Measurements from ENCODE around the gene MYO1D.
"Not testable (repeated sequence)": the region's sequence is repeated elsewhere in the genome, so short reads cannot be mapped to it uniquely, and the experiment has no call there.

The MYO1D gene

GRCh38 chr17:32552280-32552679, 324.6 kb downstream of the MYO1D start:
- in situ Hi-C loops (cut with MboI; ENCODE audit: low sequenced_read_pairs) = no loop called here

- in situ Hi-C loops (cut with MboI; ENCODE audit: low sequenced_read_pairs) = no loop called here
Measured at GRCh38 chr17:32551186-32551955, 325.6 kb downstream of the MYO1D start.

GRCh38 chr17:32549559-32549958, 327.4 kb downstream of the MYO1D start:
- in situ Hi-C loops (cut with MboI; ENCODE audit: low sequenced_read_pairs) = no loop called here

- in situ Hi-C loops (cut with MboI; ENCODE audit: low sequenced_read_pairs) = no loop called here
Measured at GRCh38 chr17:32546031-32546444, 330.9 kb downstream of the MYO1D start.

- in situ Hi-C loops (cut with MboI; ENCODE audit: low sequenced_read_pairs) = no loop called here
Measured at GRCh38 chr17:32542186-32542585, 334.7 kb downstream of the MYO1D start.

- in situ Hi-C loops (cut with MboI; ENCODE audit: low sequenced_read_pairs) = no loop called here
Measured at GRCh38 chr17:32541640-32542039, 335.3 kb downstream of the MYO1D start.

GRCh38 chr17:32536736-32537643, 339.9 kb downstream of the MYO1D start:
- in situ Hi-C loops (cut with MboI; ENCODE audit: low sequenced_read_pairs) = no loop called here

GRCh38 chr17:32533296-32533695, 343.6 kb downstream of the MYO1D start:
- in situ Hi-C loops (cut with MboI; ENCODE audit: low sequenced_read_pairs) = no loop called here

- in situ Hi-C loops (cut with MboI; ENCODE audit: low sequenced_read_pairs) = no loop called here
Measured at GRCh38 chr17:32529604-32530003, 347.3 kb downstream of the MYO1D start.

GRCh38 chr17:32528825-32529224, 348.1 kb downstream of the MYO1D start:
- in situ Hi-C loops (cut with MboI; ENCODE audit: low sequenced_read_pairs) = no loop called here

GRCh38 chr17:32527146-32527545, 349.8 kb downstream of the MYO1D start:
- in situ Hi-C loops (cut with MboI; ENCODE audit: low sequenced_read_pairs) = no loop called here

GRCh38 chr17:32525122-32525521, 351.8 kb downstream of the MYO1D start:
- in situ Hi-C loops (cut with MboI; ENCODE audit: low sequenced_read_pairs) = no loop called here

GRCh38 chr17:32524553-32524880, 352.4 kb downstream of the MYO1D start:
- in situ Hi-C loops (cut with MboI; ENCODE audit: low sequenced_read_pairs) = not testable (repeated sequence)

- in situ Hi-C loops (cut with MboI; ENCODE audit: low sequenced_read_pairs) = no loop called here
Measured at GRCh38 chr17:32523827-32524552, 352.9 kb downstream of the MYO1D start.

- in situ Hi-C loops (cut with MboI; ENCODE audit: low sequenced_read_pairs) = no loop called here
Measured at GRCh38 chr17:32523017-32523680, 353.8 kb downstream of the MYO1D start.

- in situ Hi-C loops (cut with MboI; ENCODE audit: low sequenced_read_pairs) = no loop called here
Measured at GRCh38 chr17:32520737-32521404, 356.1 kb downstream of the MYO1D start.

GRCh38 chr17:32520104-32520701, 356.7 kb downstream of the MYO1D start:
- in situ Hi-C loops (cut with MboI; ENCODE audit: low sequenced_read_pairs) = no loop called here

- in situ Hi-C loops (cut with MboI; ENCODE audit: low sequenced_read_pairs) = no loop called here
Measured at GRCh38 chr17:32519228-32520103, 357.5 kb downstream of the MYO1D start.

GRCh38 chr17:32518646-32519227, 358.2 kb downstream of the MYO1D start:
- in situ Hi-C loops (cut with MboI; ENCODE audit: low sequenced_read_pairs) = no loop called here

Data from HL-60/S4 treated with retinoic acid at 250 ng/mL for 4 days and 3 days (cell line).